Muscle of leg (tissue), 11 donors: Measurements from ENCODE around the gene NLGN2. TPM values are rescaled to one million over a fixed set of nuclear protein-coding genes. Genes with fewer than 3 reads are reported as not detected.
A peak's percentile ranks its signal among the peaks of the same experiment; 100 is the strongest.

ENCODE experiments used
- DNase-seq: peaks from one replicate; pipeline ENCODE4 v3.0.0; 2013
- H3K27ac ChIP-seq: one replicate; pipeline ENCODE4 v1.5.1; 2013; ENCODE audit warnings: mild to moderate bottlenecking, low read length, control low read depth
- H3K27me3 ChIP-seq: one replicate; pipeline ENCODE4 v1.6.1; 2013; ENCODE audit warnings: low read length; ENCODE audit not compliant: control insufficient read depth, insufficient read depth
- H3K36me3 ChIP-seq: one replicate; pipeline ENCODE4 v1.6.1; 2013; ENCODE audit warnings: low read length; ENCODE audit not compliant: control insufficient read depth, insufficient read depth
- H3K4me1 ChIP-seq: one replicate; pipeline ENCODE4 v1.6.1; 2013; ENCODE audit warnings: low read length; ENCODE audit not compliant: control insufficient read depth, insufficient read depth
- H3K4me3 ChIP-seq: one replicate; pipeline ENCODE4 v1.5.1; 2013; ENCODE audit warnings: low read length, control low read depth
- H3K9me3 ChIP-seq: replicated peaks from 2 replicates; pipeline ENCODE4 v1.6.1; 2013; ENCODE audit warnings: low read depth, low read length; ENCODE audit not compliant: control insufficient read depth
- whole genome bisulfite sequencing: methylation state at CpG from one replicate; pipeline ENCODE4 v1.1.5; 2013; ENCODE audit warnings: missing lambda C conversion rate; ENCODE audit not compliant: insufficient coverage; 5-methylcytosine and 5-hydroxymethylcytosine counted together
- polyA plus RNA-seq, 8 donors: library from polyadenylated mRNA; unstranded; fragments of 120-200 nt; gene quantifications; one replicate each; pipeline versions ENCODE4 v1.2.1 to v1.2.3, GENCODE V29; 2013; ENCODE audit warnings: inconsistent platforms in 1 of 8, low replicate concordance in 1 of 8; ENCODE audit not compliant: insufficient read length in 8 of 8, insufficient read depth in 1 of 8
- total RNA-seq: library from RNA; stranded (reverse); fragments of 120-200 nt; gene quantifications from one replicate; pipeline ENCODE4 v1.2.4, GENCODE V29; 2013

NLGN2 gene
- total and polyA plus RNA-seq, 9 donors, result 7.7 to 36.2 (median 25.7) TPM

DNA sequence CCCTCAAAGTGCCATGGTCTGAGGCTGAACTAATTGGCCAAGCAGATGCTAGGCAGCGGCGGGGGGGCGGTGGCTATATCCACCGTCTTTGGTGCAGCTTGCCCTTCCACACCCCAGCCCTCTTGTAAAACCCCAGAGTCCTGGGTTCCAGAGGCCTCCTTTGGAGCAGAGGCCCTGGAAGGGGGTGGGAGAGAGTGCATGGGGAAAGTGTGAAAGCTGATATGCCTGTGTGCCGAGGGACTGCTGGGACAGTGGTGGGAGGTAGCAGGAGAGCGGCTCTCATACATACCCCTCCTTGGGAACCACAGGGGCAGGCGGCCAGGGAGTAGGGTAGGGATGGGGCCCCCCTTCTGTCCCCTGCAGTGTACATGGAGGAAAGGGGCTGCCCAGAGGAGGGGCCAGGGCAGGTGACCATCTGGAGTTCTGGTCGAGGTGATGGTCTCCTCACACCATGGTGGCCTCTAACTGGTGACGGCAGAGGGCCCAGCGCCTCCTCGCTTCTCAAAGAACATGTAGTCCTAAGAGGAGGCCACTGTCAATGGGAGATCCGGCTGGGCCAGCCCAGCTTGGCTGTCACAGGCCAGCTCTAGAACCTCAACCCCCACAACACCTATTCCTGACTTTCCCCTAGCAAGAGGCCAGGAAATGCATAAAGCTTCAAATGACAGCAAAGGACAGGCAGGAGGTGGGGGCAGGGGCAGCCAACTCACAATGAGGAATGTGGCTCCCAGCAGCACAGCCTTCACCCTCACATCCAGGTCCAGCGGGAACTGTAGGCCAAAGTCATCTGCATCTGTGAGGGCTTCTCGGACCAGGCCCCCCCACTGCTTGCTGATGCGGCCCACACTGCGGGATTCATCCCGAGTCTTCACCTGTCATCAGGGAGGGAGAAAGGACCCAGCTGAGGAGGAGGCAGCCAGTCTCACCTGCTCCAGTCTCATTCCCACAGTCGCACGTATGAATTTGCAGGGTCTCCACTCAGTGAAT, 17.4 kb upstream of the NLGN2 start:
- H3K27ac ChIP-seq, result no peak overlapping the region
- DNase-seq, result no peak
- H3K9me3 ChIP-seq, result no peaks in the 10 kb centered on the region
- no peak overlapping the region for H3K4me3 ChIP-seq
- H3K27me3 ChIP-seq, result no peaks in the 10 kb centered on the region
- peaks cover 23% of the 10 kb centered on the region for H3K4me1 ChIP-seq
- peaks cover 49% of the 10 kb centered on the region for H3K36me3 ChIP-seq
- 67% methylated on average over 8 of the region's 19 CpGs for WGBS

DNA sequence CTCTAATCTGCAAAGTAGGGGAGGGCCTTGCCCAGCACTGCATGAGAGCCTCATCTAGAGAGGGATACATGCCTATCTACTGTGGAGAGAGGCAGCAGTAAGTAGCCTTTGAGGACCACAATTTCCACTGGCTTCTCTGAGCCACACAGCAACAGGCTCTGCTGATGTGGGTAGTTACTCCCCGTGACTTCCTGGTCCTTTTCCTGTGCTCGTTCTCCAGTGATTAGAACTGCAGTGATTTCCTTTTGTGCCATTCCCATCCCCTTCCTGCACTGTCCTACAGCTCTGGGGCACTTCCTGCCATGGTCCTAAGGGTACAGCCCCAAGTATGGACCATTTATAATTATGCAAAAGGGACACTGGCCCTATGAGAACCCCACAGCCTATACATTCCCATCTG, 16.3 kb upstream of the NLGN2 start:
- no peak overlapping the region for H3K27ac ChIP-seq
- H3K4me1 ChIP-seq, result peaks cover 24% of the 10 kb centered on the region
- peaks cover 49% of the 10 kb centered on the region for H3K36me3 ChIP-seq
- DNase-seq, result no peak
- H3K4me3 ChIP-seq, result no peak overlapping the region
- no peaks in the 10 kb centered on the region for H3K27me3 ChIP-seq
- 53% methylated on average over 2 of the region's 2 CpGs for WGBS
- no peaks in the 10 kb centered on the region for H3K9me3 ChIP-seq

DNA sequence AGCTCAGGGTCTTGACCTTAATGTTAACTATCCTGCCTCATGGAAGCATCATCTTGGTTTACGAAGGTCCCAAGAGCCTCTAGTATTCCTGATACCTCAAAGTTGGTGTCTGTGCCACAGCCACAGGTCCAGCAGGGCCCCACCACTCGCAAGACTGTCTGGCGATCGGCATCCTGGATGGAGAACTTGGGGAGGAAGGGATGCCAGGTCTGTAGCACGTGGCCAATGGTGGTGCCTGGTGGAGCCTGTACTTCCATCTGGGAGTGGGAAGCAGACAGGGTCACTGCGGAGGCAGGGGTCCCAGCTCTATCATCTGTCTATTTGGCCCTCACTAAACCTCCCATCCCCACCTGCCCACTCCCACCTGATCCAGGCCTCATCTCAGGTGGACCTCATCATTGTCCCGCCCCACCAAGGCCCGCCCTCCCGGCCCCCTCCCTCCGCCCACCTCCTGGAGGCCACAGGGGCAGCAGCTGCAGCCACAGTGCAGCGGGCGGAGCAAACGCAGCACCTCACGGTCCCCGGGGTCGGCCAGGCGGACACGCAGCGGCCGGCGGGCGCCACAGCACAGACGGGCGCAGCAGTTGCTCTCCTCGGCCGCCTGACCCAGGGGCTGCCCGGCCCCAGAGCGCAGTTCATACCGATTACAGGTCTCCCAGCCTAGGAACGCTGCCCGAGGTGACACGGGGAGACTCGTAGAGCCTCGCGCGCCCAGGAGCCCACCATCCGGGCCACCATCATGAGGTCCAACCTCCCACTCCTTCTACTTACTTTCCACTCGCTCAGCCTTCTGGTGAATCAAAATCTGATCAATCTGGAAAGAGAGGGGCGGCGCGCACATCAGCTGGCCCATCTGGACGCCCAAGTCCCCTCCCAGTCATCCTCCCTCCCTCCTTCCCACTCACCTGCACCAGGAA, 14.7 kb upstream of the NLGN2 start:
- peak overlapping the region; percentile 93 for H3K4me3 ChIP-seq
- no peak overlapping the region for H3K27ac ChIP-seq
- no peak for DNase-seq
- peaks cover 24% of the 10 kb centered on the region for H3K4me1 ChIP-seq
- H3K9me3 ChIP-seq, result no peaks in the 10 kb centered on the region
- peaks cover 39% of the 10 kb centered on the region for H3K36me3 ChIP-seq
- no peaks in the 10 kb centered on the region for H3K27me3 ChIP-seq
- 35% methylated on average over 31 of the region's 42 CpGs for WGBS

DNA sequence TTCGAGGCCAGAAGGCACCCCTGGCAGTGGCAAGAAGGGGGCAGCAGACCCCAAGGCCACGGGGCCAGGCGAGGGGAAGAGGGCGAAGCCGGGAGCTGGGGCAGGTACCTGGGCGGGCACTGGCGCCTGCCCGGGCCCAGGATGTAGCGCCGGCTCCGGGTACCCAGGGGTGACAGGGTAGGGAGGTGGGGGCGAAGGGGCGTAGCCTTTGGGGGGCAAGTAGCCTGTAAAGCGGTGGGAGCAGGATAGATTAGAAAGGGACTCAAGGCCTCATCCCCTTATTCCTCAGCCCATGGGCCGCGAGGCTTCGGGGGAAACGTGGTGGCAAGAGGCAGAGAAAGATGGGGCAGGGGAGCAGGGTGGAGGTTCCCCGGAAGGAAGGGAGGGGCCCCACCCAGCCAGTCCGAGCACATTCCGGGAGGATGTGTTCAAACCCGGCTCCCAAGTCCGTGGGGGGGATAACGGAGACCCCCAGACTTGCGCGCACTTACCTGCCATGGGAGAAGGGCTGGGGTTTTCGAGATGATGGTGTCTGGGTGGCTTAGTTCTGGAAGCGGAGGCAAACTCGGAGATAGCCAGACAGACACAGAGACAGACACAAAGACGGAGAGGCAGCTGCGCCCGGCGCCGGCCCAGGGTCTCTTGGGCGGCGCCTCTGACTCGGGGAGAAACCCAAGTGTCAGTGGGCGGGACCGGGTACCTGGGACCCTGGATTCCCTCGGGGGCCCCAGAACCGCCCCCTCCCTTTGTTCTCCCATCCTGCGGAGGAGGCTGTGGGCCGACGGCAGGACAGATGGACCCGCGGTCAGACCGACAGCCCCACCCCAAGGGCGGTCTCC, 13.8 kb upstream of the NLGN2 start:
- H3K4me1 ChIP-seq, result peaks cover 24% of the 10 kb centered on the region
- peak overlapping the region; percentile 93 for H3K4me3 ChIP-seq
- peak; percentile 38 for DNase-seq
- 4% methylated on average over 43 of the region's 48 CpGs for WGBS
- H3K27me3 ChIP-seq, result no peaks in the 10 kb centered on the region
- peaks cover 30% of the 10 kb centered on the region for H3K36me3 ChIP-seq
- peak overlapping the region; percentile 88 for H3K27ac ChIP-seq
- H3K9me3 ChIP-seq, result no peaks in the 10 kb centered on the region

DNA sequence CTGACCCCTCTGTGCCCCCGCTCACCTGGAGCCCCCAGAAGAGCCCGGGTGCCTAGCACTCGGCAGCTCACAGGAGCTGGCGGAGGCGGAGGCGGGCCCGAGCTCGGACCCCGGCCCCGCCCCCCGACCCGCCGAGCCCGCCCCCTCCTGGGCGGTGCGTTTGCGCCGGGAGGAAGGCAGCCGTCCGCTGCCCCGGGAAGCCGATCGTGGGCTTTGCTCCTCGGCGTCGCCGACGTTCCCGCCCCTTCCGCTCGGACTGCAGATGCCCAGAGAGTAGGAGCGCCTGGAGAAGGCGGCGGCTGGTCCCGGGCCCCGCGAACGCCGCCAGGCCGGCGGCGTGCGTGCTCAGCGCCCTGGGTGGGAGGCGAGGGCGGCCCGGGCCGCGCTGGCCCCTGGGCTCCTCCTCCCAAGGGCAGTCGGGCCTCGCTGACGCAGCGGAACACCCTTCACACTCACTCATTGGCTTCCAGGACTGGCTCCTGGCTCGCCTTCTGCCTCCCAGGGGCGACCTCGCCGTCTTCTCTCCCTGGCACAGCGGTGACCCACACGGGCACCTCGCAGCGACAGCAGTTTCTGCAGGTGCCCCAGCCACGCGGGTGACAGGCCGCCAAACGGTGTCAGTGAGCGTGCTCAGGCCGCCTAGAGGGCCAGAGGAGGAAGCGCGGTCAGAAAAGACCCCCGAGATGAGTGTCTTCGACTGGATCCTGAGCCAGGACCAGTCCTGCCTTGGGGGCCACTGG, 13.0 kb upstream of the NLGN2 start, which contains the start of gene PLSCR3:
Gene PLSCR3 (minus strand): TSS at position 74 of the 740 bp plus-strand sequence. CDS start 415 bp downstream, outside the sequence.
- H3K27me3 ChIP-seq, result no peaks in the 10 kb centered on the region
- DNase-seq, result peak; percentile 94
- H3K9me3 ChIP-seq, result no peaks in the 10 kb centered on the region
- peak within 1 kb of the TSS; percentile 93 for H3K4me3 ChIP-seq
- under 1% methylated on average over 70 of the region's 71 CpGs for WGBS
- H3K36me3 ChIP-seq, result peaks cover 23% of the 10 kb centered on the region
- H3K4me1 ChIP-seq, result peaks cover 24% of the 10 kb centered on the region
- H3K27ac ChIP-seq, result peak within 1 kb of the TSS; percentile 88

DNA sequence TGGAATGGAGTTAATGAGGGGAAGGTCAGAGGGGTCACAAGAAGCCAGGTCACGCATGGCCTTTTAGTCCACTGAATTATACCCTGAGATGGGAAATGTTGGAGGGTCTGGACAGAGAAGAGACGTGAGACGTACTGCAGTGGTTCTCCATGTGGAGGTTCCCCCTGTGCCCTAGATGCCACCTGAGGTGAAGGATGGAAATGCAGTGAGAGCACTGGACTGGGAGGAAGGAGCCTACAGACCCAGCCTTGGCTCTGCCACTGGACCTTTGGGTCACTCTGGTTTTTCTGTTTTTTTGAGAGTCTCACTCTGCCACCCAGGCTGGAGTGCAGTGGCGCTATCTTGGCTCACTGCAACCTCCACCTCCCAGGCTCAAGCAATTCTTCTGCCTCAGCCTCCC, 11.5 kb upstream of the NLGN2 start:
- Histone ChIP-seq H3K9me3 (no peaks in the 10 kb centered on the region), H3K27ac (no peak overlapping the region), H3K4me3 (no peak overlapping the region), H3K4me1 (peaks cover 21% of the 10 kb centered on the region), H3K36me3 (peaks cover 12% of the 10 kb centered on the region), H3K27me3 (no peaks in the 10 kb centered on the region)
- 84% methylated on average over 3 of the region's 4 CpGs for WGBS
- DNase-seq, result no peak

DNA sequence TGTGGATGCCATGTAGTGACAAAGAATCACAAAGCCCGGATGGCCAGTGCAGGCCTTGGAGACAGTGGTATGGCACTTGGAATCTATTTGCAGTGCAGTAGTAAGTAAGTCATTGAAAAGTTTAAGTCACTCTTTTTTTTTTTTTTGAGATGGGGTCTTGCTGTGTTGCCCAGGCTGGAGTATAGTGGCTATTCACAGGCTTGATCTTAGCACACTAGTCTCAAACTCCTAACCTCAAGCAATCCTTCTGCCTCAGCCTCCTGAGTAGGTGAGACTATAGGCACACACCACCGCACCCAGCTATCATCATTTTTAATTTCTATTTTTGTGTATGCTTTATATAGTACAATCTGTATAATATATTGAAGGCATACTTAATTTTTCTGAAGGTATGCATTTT, 9.0 kb upstream of the NLGN2 start:
- no peaks in the 10 kb centered on the region for H3K9me3 ChIP-seq
- peaks cover 19% of the 10 kb centered on the region for H3K4me1 ChIP-seq
- no peak overlapping the region for H3K27ac ChIP-seq
- H3K4me3 ChIP-seq, result no peak overlapping the region
- no peak for DNase-seq
- WGBS, result 100% methylated on average over 1 of the region's 2 CpGs
- no peaks in the 10 kb centered on the region for H3K27me3 ChIP-seq
- no peaks in the 10 kb centered on the region for H3K36me3 ChIP-seq

DNA sequence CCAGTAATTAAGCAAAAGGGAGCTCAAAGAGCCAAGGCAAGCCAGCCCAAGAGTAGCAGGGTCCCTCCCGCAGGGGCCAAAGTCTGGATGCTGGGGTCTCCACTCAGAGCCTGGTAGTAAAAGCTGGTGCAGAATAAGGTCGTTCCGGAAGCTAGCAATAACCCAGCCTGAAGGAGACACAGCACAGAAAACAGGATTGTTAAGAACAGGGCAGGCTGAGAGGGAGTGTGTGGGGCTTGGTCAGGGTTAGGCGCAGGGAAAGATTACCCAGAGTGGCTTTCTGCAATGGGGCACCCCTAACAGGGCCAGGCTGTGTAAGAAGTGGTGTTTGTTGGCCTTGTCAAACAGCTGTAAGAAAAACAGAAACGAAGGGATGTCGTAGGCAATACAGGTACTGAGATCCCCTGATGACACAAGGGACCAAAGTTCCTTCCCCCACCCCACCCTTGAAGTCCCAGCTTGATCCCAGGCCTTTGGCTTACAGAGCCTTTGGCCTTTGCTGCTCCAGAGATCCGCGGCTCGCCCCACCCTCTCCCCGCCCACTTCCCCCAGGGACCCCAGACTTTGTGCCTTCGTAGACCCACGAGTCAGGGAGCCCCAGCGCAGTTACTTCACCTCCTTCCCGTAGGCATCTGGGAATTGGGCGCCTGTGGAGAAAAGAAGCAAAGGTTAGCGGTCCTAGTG, 4.5 kb upstream of the NLGN2 start:
- H3K27me3 ChIP-seq, result peaks cover 8% of the 10 kb centered on the region
- H3K36me3 ChIP-seq, result no peaks in the 10 kb centered on the region
- no peak for DNase-seq
- 12% methylated on average over 9 of the region's 16 CpGs for WGBS
- peaks cover 26% of the 10 kb centered on the region for H3K4me1 ChIP-seq
- peak overlapping the region; percentile 98 for H3K27ac ChIP-seq
- H3K4me3 ChIP-seq, result peak overlapping the region; percentile 82
- H3K9me3 ChIP-seq, result no peaks in the 10 kb centered on the region

DNA sequence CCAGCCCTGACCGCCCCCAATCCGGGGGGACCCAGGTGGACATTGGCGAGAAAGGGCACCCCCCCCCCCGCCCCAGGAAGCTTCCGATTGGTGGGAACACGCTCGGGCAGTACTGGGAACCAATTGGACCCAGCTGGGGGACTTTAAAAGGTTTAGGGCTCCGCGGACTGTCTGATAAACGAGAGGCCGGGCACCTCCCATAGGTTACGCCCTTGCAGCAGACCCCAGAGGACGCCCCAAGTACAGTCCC, 4.0 kb upstream of the NLGN2 start:
- DNase-seq, result no peak
- H3K27me3 ChIP-seq, result peaks cover 8% of the 10 kb centered on the region
- WGBS, result 0% methylated on average over 11 of the region's 13 CpGs
- peaks cover 26% of the 10 kb centered on the region for H3K4me1 ChIP-seq
- peak overlapping the region; percentile 98 for H3K27ac ChIP-seq
- peaks cover 3% of the 10 kb centered on the region for H3K36me3 ChIP-seq
- no peaks in the 10 kb centered on the region for H3K9me3 ChIP-seq
- H3K4me3 ChIP-seq, result peak overlapping the region; percentile 82
